Measurements from ENCODE around the gene PRUNE2. TPM values are rescaled to one million over a fixed set of nuclear protein-coding genes. Genes with fewer than 3 reads are reported as not detected.
A peak's percentile ranks its signal among the peaks of the same experiment; 100 is the strongest.

The PRUNE2 gene
- polyA plus RNA-seq, 3 donors, result 0.72 to 1.8 (median 1.5) TPM

DNA sequence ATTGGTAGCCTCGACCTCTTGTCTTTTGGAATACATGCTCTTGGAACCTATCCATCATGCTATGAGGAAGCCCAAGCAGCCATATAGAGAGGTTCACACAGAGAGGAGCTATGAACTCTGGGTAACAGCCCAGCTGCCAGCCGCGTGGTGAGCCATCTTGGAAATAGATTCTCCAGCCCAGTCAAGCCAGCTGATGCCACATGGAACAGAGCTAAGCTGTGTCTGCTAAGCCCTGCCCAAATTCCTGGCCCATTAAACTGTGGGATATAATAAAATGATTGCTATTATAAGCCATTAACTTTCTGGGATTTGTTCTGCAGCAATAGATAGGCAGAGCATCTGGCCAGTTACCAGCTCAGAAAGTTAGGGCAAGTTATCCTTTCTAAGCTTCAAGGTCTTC, 4.9 kb upstream of the PRUNE2 start:
- 88% methylated on average over 3 of the region's 3 CpGs for WGBS (ENCODE audit: insufficient coverage)
- H3K27me3 ChIP-seq (ENCODE audit: control insufficient read depth in 2 of 2, insufficient read depth in 2 of 2, low read length in 2 of 2), result peaks cover 17% of the 10 kb centered on the region in 2 donors
- H3K4me1 Mint-ChIP-seq, result peaks cover 2% of the 10 kb centered on the region
- no peaks in the 10 kb centered on the region for H3K36me3 Mint-ChIP-seq
- H3K9me3 Mint-ChIP-seq, result peaks cover 0 to 4% (median 1%) of the 10 kb centered on the region in 7 donors
- intact Hi-C loops (cut with micrococcal nuclease), result no loop called here
- DNase-seq, result no peak
- no peak overlapping the region for H3K4me3 Mint-ChIP-seq
- TF ChIP-seq CTCF (IDR thresholded peaks at IDR 0.05), result no peak
- H2AFZ ChIP-seq (ENCODE audit: insufficient read depth, low read depth, low read length, poor library complexity, severe bottlenecking), result no peak overlapping the region
- no peaks in the 10 kb centered on the region for H3K9me3 ChIP-seq (replicated peaks in 1 of 2; ENCODE audit: control insufficient read depth in 1 of 2, insufficient read depth in 1 of 2, low read length in 2 of 2)
- H3K27ac Mint-ChIP-seq, result no peak overlapping the region
- no peaks in the 10 kb centered on the region for H3K4me1 ChIP-seq (ENCODE audit: control insufficient read depth in 1 of 2, insufficient read depth in 2 of 2, low read length in 2 of 2)
- no peaks in the 10 kb centered on the region for H3K79me2 ChIP-seq (ENCODE audit: insufficient read depth, low read length)
- H3K9ac ChIP-seq (ENCODE audit: insufficient read depth, low read length, poor library complexity, severe bottlenecking), result no peak overlapping the region
- H3K4me2 ChIP-seq (replicated peaks; ENCODE audit: extremely low read depth, low read length, poor library complexity, severe bottlenecking), result no peak overlapping the region
- no peak overlapping the region for H3K27ac ChIP-seq (ENCODE audit: low read depth in 1 of 2, low read length in 2 of 2)
- peaks cover 20 to 28% (median 20%) of the 10 kb centered on the region in 3 donors for H3K27me3 Mint-ChIP-seq (ENCODE audit: low read depth in 3 of 3)
- H4K20me1 ChIP-seq (ENCODE audit: insufficient read depth, low read length), result no peaks in the 10 kb centered on the region
- no peaks in the 10 kb centered on the region for H3K36me3 ChIP-seq (replicated peaks in 1 of 2; ENCODE audit: control insufficient read depth in 1 of 2, insufficient read depth in 2 of 2, low read length in 2 of 2)
- H3K4me3 ChIP-seq (replicated peaks in 1 of 3; ENCODE audit: low read depth in 2 of 3, low read length in 3 of 3), result no peak overlapping the region

DNA sequence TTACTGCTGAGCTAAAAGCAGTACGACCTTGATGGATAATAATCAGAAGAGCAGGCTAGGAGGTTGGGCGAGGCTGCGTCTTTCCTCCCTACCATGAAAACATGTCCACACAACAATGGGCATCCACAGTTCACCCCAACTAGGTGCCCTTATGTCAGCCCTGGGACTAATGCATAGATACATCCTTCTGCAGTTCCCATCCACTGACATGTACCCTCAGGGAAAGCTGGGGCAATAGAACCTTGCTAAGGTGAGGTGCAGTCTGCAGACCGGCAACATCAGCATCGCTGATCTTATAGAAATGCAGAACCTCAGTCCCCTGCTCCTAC, 697 bp upstream of the PRUNE2 start:
- Mint-ChIP-seq H3K36me3 (no peaks in the 10 kb centered on the region), H3K27me3 (ENCODE audit: low read depth in 3 of 3) (peaks cover 40 to 63% (median 43%) of the 10 kb centered on the region in 3 donors), H3K27ac (no peak overlapping the region), H3K9me3 (peaks cover 0 to 3% (median 1%) of the 10 kb centered on the region in 7 donors), H3K4me1 (no peaks in the 10 kb centered on the region), H3K4me3 (peak overlapping the region in 1 of 2 donors; percentile 83)
- no peaks in the 10 kb centered on the region for H3K9me3 ChIP-seq (replicated peaks in 1 of 2; ENCODE audit: control insufficient read depth in 1 of 2, insufficient read depth in 1 of 2, low read length in 2 of 2)
- no peak overlapping the region for H3K4me3 ChIP-seq (replicated peaks in 1 of 3; ENCODE audit: low read depth in 2 of 3, low read length in 3 of 3)
- H3K4me1 ChIP-seq (ENCODE audit: control insufficient read depth in 1 of 2, insufficient read depth in 2 of 2, low read length in 2 of 2), result no peaks in the 10 kb centered on the region
- H3K9ac ChIP-seq (ENCODE audit: insufficient read depth, low read length, poor library complexity, severe bottlenecking), result no peak overlapping the region
- no peaks in the 10 kb centered on the region for H4K20me1 ChIP-seq (ENCODE audit: insufficient read depth, low read length)
- intact Hi-C loops (cut with micrococcal nuclease), result no loop called here
- no peak for DNase-seq
- no peak overlapping the region for H3K27ac ChIP-seq (ENCODE audit: low read depth in 1 of 2, low read length in 2 of 2)
- H3K27me3 ChIP-seq (ENCODE audit: control insufficient read depth in 2 of 2, insufficient read depth in 2 of 2, low read length in 2 of 2), result peaks cover 35 to 36% of the 10 kb centered on the region in 2 donors
- no peaks in the 10 kb centered on the region for H3K79me2 ChIP-seq (ENCODE audit: insufficient read depth, low read length)
- H3K4me2 ChIP-seq (replicated peaks; ENCODE audit: extremely low read depth, low read length, poor library complexity, severe bottlenecking), result no peak overlapping the region
- no peaks in the 10 kb centered on the region for H3K36me3 ChIP-seq (replicated peaks in 1 of 2; ENCODE audit: control insufficient read depth in 1 of 2, insufficient read depth in 2 of 2, low read length in 2 of 2)
- WGBS (ENCODE audit: insufficient coverage), result 0% methylated on average over 2 of the region's 5 CpGs
- H2AFZ ChIP-seq (ENCODE audit: insufficient read depth, low read depth, low read length, poor library complexity, severe bottlenecking), result no peak overlapping the region
- no peak for TF ChIP-seq CTCF (IDR thresholded peaks at IDR 0.05)

Data from CD14-positive monocyte (primary cell).